HEK293 (cell line): ENCODE measurements around the gene PPP2R5D.
A peak's percentile ranks its signal among the peaks of the same experiment; 100 is the strongest.

ENCODE experiments used
- CTCF ChIP-seq: fragments of 450-650 bp; formaldehyde crosslinking; IDR thresholded peaks from 2 replicates; pipeline ENCODE4 v1.5.1; 2016; ENCODE audit warnings: missing biosample characterization, missing genetic modification characterization
- FEZF1 ChIP-seq: fragments of 450-650 bp; formaldehyde crosslinking; IDR thresholded peaks from 2 replicates; pipeline ENCODE4 v1.5.1; 2016; ENCODE audit warnings: missing biosample characterization, missing genetic modification characterization
- GLI4 ChIP-seq: fragments of 450-650 bp; formaldehyde crosslinking; IDR thresholded peaks from 2 replicates; pipeline ENCODE4 v1.5.1; 2016; ENCODE audit warnings: missing biosample characterization, missing genetic modification characterization
- HOXA7 ChIP-seq: sonication (generic); formaldehyde crosslinking; IDR thresholded peaks from 2 replicates; pipeline ENCODE4 v1.8.1; 2022; ENCODE audit warnings: missing genetic modification reagents, borderline replicate concordance
- ZBTB17 ChIP-seq: fragments of 450-650 bp; formaldehyde crosslinking; IDR thresholded peaks from 2 replicates; pipeline ENCODE4 v1.5.1; 2016; ENCODE audit warnings: missing biosample characterization, missing genetic modification characterization
- ZFP3 ChIP-seq: fragments of 450-650 bp; formaldehyde crosslinking; IDR thresholded peaks from 2 replicates; pipeline ENCODE4 v1.5.1; 2016; ENCODE audit warnings: low read depth, missing biosample characterization, missing genetic modification characterization
- ZFP69B ChIP-seq: fragments of 450-650 bp; formaldehyde crosslinking; IDR thresholded peaks from 2 replicates; pipeline ENCODE4 v1.5.1; 2016; ENCODE audit warnings: missing biosample characterization, missing genetic modification characterization
- ZNF112 ChIP-seq: fragments of 450-650 bp; formaldehyde crosslinking; IDR thresholded peaks from 2 replicates; pipeline ENCODE4 v1.5.0; 2017; ENCODE audit warnings: missing biosample characterization, missing genetic modification characterization
- ZNF114 ChIP-seq: fragments of 450-650 bp; formaldehyde crosslinking; IDR thresholded peaks from 2 replicates; pipeline ENCODE4 v1.5.0; 2017; ENCODE audit warnings: missing biosample characterization, missing genetic modification characterization
- ZNF140 ChIP-seq: fragments of 450-650 bp; formaldehyde crosslinking; IDR thresholded peaks from 2 replicates; pipeline ENCODE4 v1.5.1; 2016; ENCODE audit warnings: missing biosample characterization, missing genetic modification characterization
- ZNF169 ChIP-seq: fragments of 450-650 bp; formaldehyde crosslinking; IDR thresholded peaks from 2 replicates; pipeline ENCODE4 v1.5.1; 2016; ENCODE audit warnings: missing biosample characterization, missing genetic modification characterization
- ZNF184 ChIP-seq: fragments of 450-650 bp; IDR thresholded peaks from 2 replicates; pipeline ENCODE4 v1.5.1; 2018; ENCODE audit warnings: missing biosample characterization, mild to moderate bottlenecking, missing genetic modification characterization
- ZNF19 ChIP-seq: fragments of 450-650 bp; formaldehyde crosslinking; IDR thresholded peaks from 2 replicates; pipeline ENCODE4; 2016; ENCODE audit warnings: missing biosample characterization, missing genetic modification characterization, low read depth
- ZNF221 ChIP-seq: fragments of 450-650 bp; formaldehyde crosslinking; IDR thresholded peaks from 2 replicates; pipeline ENCODE4 v1.5.1; 2017; ENCODE audit warnings: missing biosample characterization, missing genetic modification characterization, borderline replicate concordance
- ZNF324 ChIP-seq: fragments of 450-650 bp; formaldehyde crosslinking; IDR thresholded peaks from 2 replicates; pipeline ENCODE4 v1.5.1; 2016; ENCODE audit warnings: missing biosample characterization, missing genetic modification characterization
- ZNF341 ChIP-seq: fragments of 450-650 bp; formaldehyde crosslinking; IDR thresholded peaks from 2 replicates; pipeline ENCODE4; 2016; ENCODE audit warnings: low read depth, missing biosample characterization, missing genetic modification characterization
- ZNF433 ChIP-seq: fragments of 450-650 bp; formaldehyde crosslinking; IDR thresholded peaks from 2 replicates; pipeline ENCODE4 v1.5.1; 2016; ENCODE audit warnings: missing biosample characterization, missing genetic modification characterization, low read depth
- ZNF530 ChIP-seq: fragments of 450-650 bp; formaldehyde crosslinking; IDR thresholded peaks from 2 replicates; pipeline ENCODE4 v1.5.1; 2016; ENCODE audit warnings: low read depth, missing biosample characterization, missing genetic modification characterization
- ZNF555 ChIP-seq: fragments of 450-650 bp; formaldehyde crosslinking; conservative IDR thresholded peaks from 2 replicates; pipeline ENCODE4 v1.5.1; 2017; ENCODE audit warnings: missing biosample characterization, mild to moderate bottlenecking, missing genetic modification characterization, inconsistent platforms
- ZNF621 ChIP-seq: fragments of 450-650 bp; formaldehyde crosslinking; IDR thresholded peaks from 2 replicates; pipeline ENCODE4 v1.5.1; 2017; ENCODE audit warnings: missing biosample characterization, missing genetic modification characterization
- ZNF624 ChIP-seq: fragments of 450-650 bp; formaldehyde crosslinking; IDR thresholded peaks from 2 replicates; pipeline ENCODE4 v1.5.1; 2017; ENCODE audit warnings: missing biosample characterization, missing genetic modification characterization
- ZNF654 ChIP-seq: fragments of 450-650 bp; formaldehyde crosslinking; IDR thresholded peaks from 2 replicates; pipeline ENCODE4 v1.5.1; 2016; ENCODE audit warnings: low read depth, missing biosample characterization, missing genetic modification characterization
- ZNF792 ChIP-seq: fragments of 450-650 bp; formaldehyde crosslinking; IDR thresholded peaks from 2 replicates; pipeline ENCODE4 v1.5.1; 2016; ENCODE audit warnings: missing biosample characterization, missing genetic modification characterization
- ZNF843 ChIP-seq: fragments of 450-650 bp; formaldehyde crosslinking; IDR thresholded peaks from 2 replicates; pipeline ENCODE4 v1.5.1; 2016; ENCODE audit warnings: missing biosample characterization, missing genetic modification characterization
- ZSCAN23 ChIP-seq: fragments of 450-650 bp; formaldehyde crosslinking; IDR thresholded peaks from 2 replicates; pipeline ENCODE4 v1.5.1; 2016; ENCODE audit warnings: missing biosample characterization, missing genetic modification characterization
- TF ChIP-seq, protein P1 (sequence below): fragments of 450-650 bp; formaldehyde crosslinking; IDR thresholded peaks from 2 replicates; pipeline ENCODE4 v1.5.1; 2016; ENCODE audit warnings: missing biosample characterization, missing genetic modification characterization, low read depth
- TF ChIP-seq, protein P2 (sequence below): fragments of 450-650 bp; IDR thresholded peaks from 2 replicates; pipeline ENCODE4 v1.5.1; 2018; ENCODE audit warnings: missing biosample characterization, mild to moderate bottlenecking, missing genetic modification characterization
- TF ChIP-seq, protein P3 (sequence below): fragments of 450-650 bp; formaldehyde crosslinking; IDR thresholded peaks from 2 replicates; pipeline ENCODE4 v1.5.1; 2016; ENCODE audit warnings: missing biosample characterization, missing genetic modification characterization, borderline replicate concordance

Gene PPP2R5D

DNA sequence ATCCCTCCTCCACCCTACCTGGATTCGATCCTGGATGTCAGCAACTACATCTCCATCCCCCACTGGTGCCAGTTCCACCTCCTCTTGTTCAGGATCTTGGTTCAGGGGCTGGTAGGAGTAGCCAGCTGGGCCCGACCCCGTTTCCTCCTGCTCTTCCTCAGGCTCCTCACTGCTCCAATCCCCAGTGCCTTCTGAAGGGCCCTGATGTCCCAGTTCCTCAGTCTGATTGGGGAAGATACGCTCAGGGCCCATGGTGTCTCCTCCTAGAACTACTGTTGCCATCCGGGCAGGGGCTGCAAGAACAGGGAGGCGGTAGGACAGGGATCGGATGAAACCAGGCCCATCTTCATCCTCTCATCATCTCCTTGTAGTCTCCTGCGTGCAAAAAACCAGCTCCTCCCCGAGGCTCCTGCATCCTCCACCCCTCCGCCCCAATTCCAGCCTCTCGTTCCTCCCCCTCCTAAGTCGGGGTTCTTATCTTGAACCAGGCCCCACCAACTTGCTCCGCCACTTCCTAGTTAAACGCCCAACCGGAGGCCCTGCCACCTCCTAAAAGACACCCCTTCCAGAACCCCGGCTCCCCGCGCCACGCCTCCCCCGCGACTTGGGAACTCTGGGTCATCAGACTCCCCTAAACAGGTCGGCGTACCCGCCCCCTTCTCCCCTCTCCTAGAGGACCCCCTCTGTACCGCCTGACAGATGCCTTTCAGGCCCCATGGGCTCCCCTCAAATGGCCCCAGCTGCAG lies 28.9 kb downstream of the PPP2R5D start (continued):
- TF ChIP-seq ZNF184 (tag by site-specific recombination) (no peak), ZNF624 (tag by site-specific recombination) (no peak), ZNF654 (tag by site-specific recombination) (no peak), ZNF433 (tag by site-specific recombination) (no peak), ZNF221 (tag by site-specific recombination) (no peak), ZNF621 (tag by site-specific recombination) (no peak), ZNF112 (tag by site-specific recombination) (no peak), GLI4 (tag by site-specific recombination) (no peak), ZBTB17 (tag by site-specific recombination) (peak; percentile 22; the same call in 1 of the 2 replicates), ZSCAN23 (tag by site-specific recombination) (no peak), ZNF140 (tag by site-specific recombination) (no peak), ZNF169 (no peak), HOXA7 (CRISPR knock-in tag) (no peak), ZNF555 (tag by site-specific recombination) (no peak), ZNF530 (tag by site-specific recombination) (no peak), ZFP69B (no peak), ZNF341 (tag by site-specific recombination) (peak; percentile 57; the same call in 1 of the 2 replicates), CTCF (tag by site-specific recombination) (no peak), ZNF792 (tag by site-specific recombination) (no peak), ZFP3 (tag by site-specific recombination) (no peak), ZNF324 (tag by site-specific recombination) (no peak), FEZF1 (tag by site-specific recombination) (0 out of 2 replicates have a peak, but pooled peaks have one; percentile 1), ZNF843 (peak; percentile 30; the same call in 1 of the 2 replicates), ZNF19 (no peak), ZNF114 (tag by site-specific recombination) (no peak)
- TF ChIP-seq, protein P1, sequence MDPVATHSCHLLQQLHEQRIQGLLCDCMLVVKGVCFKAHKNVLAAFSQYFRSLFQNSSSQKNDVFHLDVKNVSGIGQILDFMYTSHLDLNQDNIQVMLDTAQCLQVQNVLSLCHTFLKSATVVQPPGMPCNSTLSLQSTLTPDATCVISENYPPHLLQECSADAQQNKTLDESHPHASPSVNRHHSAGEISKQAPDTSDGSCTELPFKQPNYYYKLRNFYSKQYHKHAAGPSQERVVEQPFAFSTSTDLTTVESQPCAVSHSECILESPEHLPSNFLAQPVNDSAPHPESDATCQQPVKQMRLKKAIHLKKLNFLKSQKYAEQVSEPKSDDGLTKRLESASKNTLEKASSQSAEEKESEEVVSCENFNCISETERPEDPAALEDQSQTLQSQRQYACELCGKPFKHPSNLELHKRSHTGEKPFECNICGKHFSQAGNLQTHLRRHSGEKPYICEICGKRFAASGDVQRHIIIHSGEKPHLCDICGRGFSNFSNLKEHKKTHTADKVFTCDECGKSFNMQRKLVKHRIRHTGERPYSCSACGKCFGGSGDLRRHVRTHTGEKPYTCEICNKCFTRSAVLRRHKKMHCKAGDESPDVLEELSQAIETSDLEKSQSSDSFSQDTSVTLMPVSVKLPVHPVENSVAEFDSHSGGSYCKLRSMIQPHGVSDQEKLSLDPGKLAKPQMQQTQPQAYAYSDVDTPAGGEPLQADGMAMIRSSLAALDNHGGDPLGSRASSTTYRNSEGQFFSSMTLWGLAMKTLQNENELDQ (tag by site-specific recombination) = no peak
- TF ChIP-seq, protein P2, sequence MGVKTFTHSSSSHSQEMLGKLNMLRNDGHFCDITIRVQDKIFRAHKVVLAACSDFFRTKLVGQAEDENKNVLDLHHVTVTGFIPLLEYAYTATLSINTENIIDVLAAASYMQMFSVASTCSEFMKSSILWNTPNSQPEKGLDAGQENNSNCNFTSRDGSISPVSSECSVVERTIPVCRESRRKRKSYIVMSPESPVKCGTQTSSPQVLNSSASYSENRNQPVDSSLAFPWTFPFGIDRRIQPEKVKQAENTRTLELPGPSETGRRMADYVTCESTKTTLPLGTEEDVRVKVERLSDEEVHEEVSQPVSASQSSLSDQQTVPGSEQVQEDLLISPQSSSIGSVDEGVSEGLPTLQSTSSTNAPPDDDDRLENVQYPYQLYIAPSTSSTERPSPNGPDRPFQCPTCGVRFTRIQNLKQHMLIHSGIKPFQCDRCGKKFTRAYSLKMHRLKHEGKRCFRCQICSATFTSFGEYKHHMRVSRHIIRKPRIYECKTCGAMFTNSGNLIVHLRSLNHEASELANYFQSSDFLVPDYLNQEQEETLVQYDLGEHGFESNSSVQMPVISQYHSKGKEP (tag by site-specific recombination) = no peak
- TF ChIP-seq, protein P3, sequence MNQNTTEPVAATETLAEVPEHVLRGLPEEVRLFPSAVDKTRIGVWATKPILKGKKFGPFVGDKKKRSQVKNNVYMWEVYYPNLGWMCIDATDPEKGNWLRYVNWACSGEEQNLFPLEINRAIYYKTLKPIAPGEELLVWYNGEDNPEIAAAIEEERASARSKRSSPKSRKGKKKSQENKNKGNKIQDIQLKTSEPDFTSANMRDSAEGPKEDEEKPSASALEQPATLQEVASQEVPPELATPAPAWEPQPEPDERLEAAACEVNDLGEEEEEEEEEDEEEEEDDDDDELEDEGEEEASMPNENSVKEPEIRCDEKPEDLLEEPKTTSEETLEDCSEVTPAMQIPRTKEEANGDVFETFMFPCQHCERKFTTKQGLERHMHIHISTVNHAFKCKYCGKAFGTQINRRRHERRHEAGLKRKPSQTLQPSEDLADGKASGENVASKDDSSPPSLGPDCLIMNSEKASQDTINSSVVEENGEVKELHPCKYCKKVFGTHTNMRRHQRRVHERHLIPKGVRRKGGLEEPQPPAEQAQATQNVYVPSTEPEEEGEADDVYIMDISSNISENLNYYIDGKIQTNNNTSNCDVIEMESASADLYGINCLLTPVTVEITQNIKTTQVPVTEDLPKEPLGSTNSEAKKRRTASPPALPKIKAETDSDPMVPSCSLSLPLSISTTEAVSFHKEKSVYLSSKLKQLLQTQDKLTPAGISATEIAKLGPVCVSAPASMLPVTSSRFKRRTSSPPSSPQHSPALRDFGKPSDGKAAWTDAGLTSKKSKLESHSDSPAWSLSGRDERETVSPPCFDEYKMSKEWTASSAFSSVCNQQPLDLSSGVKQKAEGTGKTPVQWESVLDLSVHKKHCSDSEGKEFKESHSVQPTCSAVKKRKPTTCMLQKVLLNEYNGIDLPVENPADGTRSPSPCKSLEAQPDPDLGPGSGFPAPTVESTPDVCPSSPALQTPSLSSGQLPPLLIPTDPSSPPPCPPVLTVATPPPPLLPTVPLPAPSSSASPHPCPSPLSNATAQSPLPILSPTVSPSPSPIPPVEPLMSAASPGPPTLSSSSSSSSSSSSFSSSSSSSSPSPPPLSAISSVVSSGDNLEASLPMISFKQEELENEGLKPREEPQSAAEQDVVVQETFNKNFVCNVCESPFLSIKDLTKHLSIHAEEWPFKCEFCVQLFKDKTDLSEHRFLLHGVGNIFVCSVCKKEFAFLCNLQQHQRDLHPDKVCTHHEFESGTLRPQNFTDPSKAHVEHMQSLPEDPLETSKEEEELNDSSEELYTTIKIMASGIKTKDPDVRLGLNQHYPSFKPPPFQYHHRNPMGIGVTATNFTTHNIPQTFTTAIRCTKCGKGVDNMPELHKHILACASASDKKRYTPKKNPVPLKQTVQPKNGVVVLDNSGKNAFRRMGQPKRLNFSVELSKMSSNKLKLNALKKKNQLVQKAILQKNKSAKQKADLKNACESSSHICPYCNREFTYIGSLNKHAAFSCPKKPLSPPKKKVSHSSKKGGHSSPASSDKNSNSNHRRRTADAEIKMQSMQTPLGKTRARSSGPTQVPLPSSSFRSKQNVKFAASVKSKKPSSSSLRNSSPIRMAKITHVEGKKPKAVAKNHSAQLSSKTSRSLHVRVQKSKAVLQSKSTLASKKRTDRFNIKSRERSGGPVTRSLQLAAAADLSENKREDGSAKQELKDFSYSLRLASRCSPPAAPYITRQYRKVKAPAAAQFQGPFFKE (tag by site-specific recombination) = no peak
